ENCODE data around the gene SASH1.

DNA sequence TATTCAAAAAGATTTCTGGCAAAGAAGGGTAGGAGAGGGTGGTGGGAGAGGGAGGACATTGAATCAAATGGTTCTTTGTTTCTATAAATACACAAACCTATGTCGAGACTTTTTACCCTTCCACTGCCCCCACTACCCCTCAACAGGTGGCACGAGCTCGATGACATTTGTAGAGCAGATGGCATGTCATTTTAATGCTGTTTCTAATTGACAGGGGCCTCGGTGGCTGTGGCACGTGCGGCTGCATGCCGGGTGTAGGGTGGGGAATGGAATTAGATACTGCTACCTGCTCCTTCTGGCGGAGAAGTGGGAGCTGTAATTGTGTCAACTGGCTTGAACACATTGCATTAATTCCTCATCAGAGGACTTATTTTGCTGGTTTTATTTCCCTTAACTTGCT lies 29.1 kb upstream of the SASH1 start:
- TF ChIP-seq CTCF (IDR thresholded peaks at IDR 0.05) (no peak), POLR2A (IDR thresholded peaks at IDR 0.05) (no peak), EP300 (IDR thresholded peaks at IDR 0.05) (no peak), POLR2AphosphoS5 (IDR thresholded peaks at IDR 0.05) (no peak)
